CD14-positive monocyte (primary cell): ENCODE data around the gene C5. TPM values are rescaled to one million over a fixed set of nuclear protein-coding genes. Genes with fewer than 3 reads are reported as not detected.

ENCODE experiments used
- DNase-seq, 3 donors: peaks; one replicate each; pipeline ENCODE4 v3.0.0-alpha.2; 2011 to 2022
- H2AFZ ChIP-seq: 2 replicates; pipeline ENCODE4 v1.6.0; 2012; ENCODE audit warnings: mild to moderate bottlenecking, low read depth, low read length, inconsistent platforms; ENCODE audit not compliant: insufficient read depth, poor library complexity, severe bottlenecking
- H3K27ac ChIP-seq, 2 donors: 1 replicate in 1 of 2; 2 replicates in 1 of 2; pipeline ENCODE4 v1.5.1; 2012 to 2013; ENCODE audit warnings: low read length in 2 of 2, control low read depth in 1 of 2, inconsistent platforms in 1 of 2, low read depth in 1 of 2, mild to moderate bottlenecking in 1 of 2
- H3K27me3 ChIP-seq, 2 donors: one replicate each; pipeline versions ENCODE4 v1.6.0 to v1.6.1; 2011 to 2013; ENCODE audit warnings: low read length in 2 of 2; ENCODE audit not compliant: control insufficient read depth in 2 of 2, insufficient read depth in 2 of 2
- H3K36me3 ChIP-seq, 2 donors: replicated peaks in 1 of 2; 1 replicate in 1 of 2; 2 replicates in 1 of 2; pipeline versions ENCODE4 v1.5.1 to v1.6.1; 2012 to 2013; ENCODE audit warnings: low read length in 2 of 2, control low read depth in 1 of 2, inconsistent platforms in 1 of 2, mild to moderate bottlenecking in 1 of 2; ENCODE audit not compliant: insufficient read depth in 2 of 2, control insufficient read depth in 1 of 2
- H3K4me1 ChIP-seq, 2 donors: 1 replicate in 1 of 2; 2 replicates in 1 of 2; pipeline versions ENCODE4 v1.5.1 to v1.6.1; 2012 to 2013; ENCODE audit warnings: low read length in 2 of 2, control low read depth in 1 of 2, inconsistent platforms in 1 of 2, mild to moderate bottlenecking in 1 of 2, moderate library complexity in 1 of 2; ENCODE audit not compliant: insufficient read depth in 2 of 2, control insufficient read depth in 1 of 2
- H3K4me2 ChIP-seq: replicated peaks from 2 replicates; pipeline ENCODE3; 2012; ENCODE audit warnings: low read length, moderate library complexity, mild to moderate bottlenecking; ENCODE audit not compliant: poor library complexity, severe bottlenecking; ENCODE audit errors: extremely low read depth
- H3K4me3 ChIP-seq, 3 experiments: fragments of 200-600 bp in 1 of 3; sonication (generic) in 1 of 3; replicated peaks in 1 of 3; 1 replicate in 2 of 3; 2 replicates in 1 of 3; pipeline ENCODE4 v1.5.1; 2011 to 2013; ENCODE audit warnings: low read length in 3 of 3, mild to moderate bottlenecking in 3 of 3, control low read depth in 2 of 3, low read depth in 2 of 3, inconsistent platforms in 1 of 3, moderate library complexity in 1 of 3
- H3K79me2 ChIP-seq: 2 replicates; pipeline ENCODE4 v1.6.0; 2012; ENCODE audit warnings: mild to moderate bottlenecking, control low read depth, inconsistent platforms, low read length, moderate library complexity; ENCODE audit not compliant: insufficient read depth
- H3K9ac ChIP-seq: 2 replicates; pipeline ENCODE4 v1.6.0; 2017; ENCODE audit warnings: low read length, mild to moderate bottlenecking; ENCODE audit not compliant: insufficient read depth, poor library complexity, severe bottlenecking
- H3K9me3 ChIP-seq, 2 donors: replicated peaks in 1 of 2; 1 replicate in 1 of 2; 2 replicates in 1 of 2; pipeline versions ENCODE4 v1.5.1 to v1.6.1; 2012 to 2013; ENCODE audit warnings: low read length in 2 of 2, control low read depth in 1 of 2; ENCODE audit not compliant: control insufficient read depth in 1 of 2, insufficient read depth in 1 of 2
- H4K20me1 ChIP-seq: 2 replicates; pipeline ENCODE4 v1.6.0; 2012; ENCODE audit warnings: mild to moderate bottlenecking, low read length, control low read depth, moderate library complexity; ENCODE audit not compliant: insufficient read depth
- H3K27ac Mint-ChIP-seq, 7 donors: one replicate each; pipeline ENCODE4 v1.8.0; 2020; ENCODE audit warnings: mild to moderate bottlenecking in 7 of 7, mixed read lengths in 7 of 7, moderate library complexity in 6 of 7, inconsistent platforms in 2 of 7
- H3K27me3 Mint-ChIP-seq, 3 donors: one replicate each; pipeline ENCODE4 v1.8.0; 2021 to 2022; ENCODE audit warnings: low read depth in 3 of 3, mild to moderate bottlenecking in 3 of 3, mixed read lengths in 3 of 3, moderate library complexity in 3 of 3, inconsistent platforms in 1 of 3
- H3K36me3 Mint-ChIP-seq, 2 donors: one replicate each; pipeline ENCODE4 v1.8.0; 2020; ENCODE audit warnings: mixed read lengths in 2 of 2, inconsistent platforms in 1 of 2, mild to moderate bottlenecking in 1 of 2
- H3K4me1 Mint-ChIP-seq: one replicate; pipeline ENCODE4 v1.8.0; 2020; ENCODE audit warnings: mild to moderate bottlenecking, mixed read lengths
- H3K4me3 Mint-ChIP-seq, 2 donors: one replicate each; pipeline ENCODE4 v1.8.0; 2020; ENCODE audit warnings: mild to moderate bottlenecking in 2 of 2, mixed read lengths in 2 of 2, moderate library complexity in 1 of 2
- H3K9me3 Mint-ChIP-seq, 7 donors: one replicate each; pipeline ENCODE4 v1.8.0; 2020 to 2022; ENCODE audit warnings: mixed read lengths in 7 of 7, mild to moderate bottlenecking in 6 of 7, moderate library complexity in 6 of 7, inconsistent platforms in 2 of 7
- WGBS: methylation state at CpG from one replicate; pipeline ENCODE4 v1.1.5; 2013; ENCODE audit warnings: missing lambda C conversion rate; ENCODE audit not compliant: insufficient coverage; 5-methylcytosine and 5-hydroxymethylcytosine counted together
- intact Hi-C, 2 donors: fragments of 100-400 bp; cut with micrococcal nuclease; formaldehyde crosslinking; loops; one replicate each; pipeline versions ENCODE4 v1.15.0 to v1.15.1; 2023
- polyA plus RNA-seq, 3 donors: library from polyadenylated mRNA; depleted of rRNA in 1 of 3; unstranded in 2 of 3; stranded (reverse) in 1 of 3; fragments of 300-500 nt in 2 of 3; fragments of >200 nt in 1 of 3; fragmentation: Illumina TruSeq in 2 of 3; gene quantifications; 1 replicate in 2 of 3; 2 replicates in 1 of 3; pipeline ENCODE4 v1.2.3, GENCODE V29; 2012 to 2021
- TF ChIP-seq, protein P1 (sequence below): fragments of 200-600 bp; IDR thresholded peaks from one replicate; pipeline ENCODE4 v1.8.0; 2022; ENCODE audit warnings: antibody characterized with exemption, mild to moderate bottlenecking

C5 gene
- polyA plus RNA-seq, 3 donors, result 0.66 to 3.5 (median 1.2) TPM

DNA sequence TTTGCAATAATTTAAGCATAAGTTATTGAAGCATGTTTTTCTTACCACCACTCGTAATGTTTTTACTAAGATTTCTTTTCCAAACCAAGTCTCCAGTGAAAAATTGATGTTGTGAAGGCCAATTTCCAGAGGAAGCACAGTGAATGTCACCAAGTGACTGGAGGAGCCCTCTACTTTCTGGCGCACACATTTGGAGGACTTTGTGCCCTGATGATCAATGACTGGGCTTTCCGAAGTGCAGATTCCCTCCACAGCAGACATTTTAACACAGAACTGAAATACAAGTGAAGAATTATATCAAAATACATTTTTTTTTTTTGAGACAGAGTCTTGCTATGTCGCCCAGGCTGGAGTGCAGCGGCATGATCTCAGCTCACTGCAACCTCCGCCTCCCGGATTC, 52.6 kb downstream of the C5 start:
- peak overlapping the region in 1 of 7 donors; percentile 17 for H3K27ac Mint-ChIP-seq

DNA sequence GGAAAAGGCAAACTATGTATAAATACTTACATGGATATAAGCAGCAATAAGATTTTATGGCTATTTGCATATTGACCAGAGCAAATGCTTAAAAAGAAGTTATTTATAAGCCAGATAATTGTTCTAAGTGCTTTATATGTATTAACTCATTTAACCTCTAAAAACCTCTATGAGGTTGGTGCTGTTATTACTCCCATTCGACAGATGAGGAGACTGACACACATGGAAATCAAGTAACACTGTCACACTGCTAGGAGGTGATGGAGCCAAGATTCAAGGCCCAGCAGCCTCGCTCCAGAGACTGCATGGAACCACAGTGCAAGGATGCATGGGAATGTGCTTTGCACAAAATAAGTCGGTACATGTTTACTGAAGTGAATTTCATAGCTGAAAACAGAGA, 53.7 kb downstream of the C5 start:
- DNase-seq, result no peak
- intact Hi-C loops, result no loop called here
- no peaks in the 10 kb centered on the region for H3K27me3 Mint-ChIP-seq
- 50% methylated on average over 1 of the region's 3 CpGs for WGBS
- H3K4me2 ChIP-seq, result no peak overlapping the region
- H3K27ac ChIP-seq, result no peak overlapping the region
- no peak overlapping the region for H3K27ac Mint-ChIP-seq
- H3K36me3 Mint-ChIP-seq, result peaks cover 9 to 14% of the 10 kb centered on the region in 2 donors
- H3K4me3 ChIP-seq, result no peak overlapping the region
- H3K4me1 ChIP-seq, result peaks cover 0 to 4% of the 10 kb centered on the region in 2 donors
- H3K27me3 ChIP-seq, result no peaks in the 10 kb centered on the region
- no peaks in the 10 kb centered on the region for H4K20me1 ChIP-seq
- peaks cover 0 to under 1% of the 10 kb centered on the region in 2 donors for H3K36me3 ChIP-seq
- H3K9me3 ChIP-seq, result no peaks in the 10 kb centered on the region
- H3K9ac ChIP-seq, result no peak overlapping the region
- TF ChIP-seq, protein P1, sequence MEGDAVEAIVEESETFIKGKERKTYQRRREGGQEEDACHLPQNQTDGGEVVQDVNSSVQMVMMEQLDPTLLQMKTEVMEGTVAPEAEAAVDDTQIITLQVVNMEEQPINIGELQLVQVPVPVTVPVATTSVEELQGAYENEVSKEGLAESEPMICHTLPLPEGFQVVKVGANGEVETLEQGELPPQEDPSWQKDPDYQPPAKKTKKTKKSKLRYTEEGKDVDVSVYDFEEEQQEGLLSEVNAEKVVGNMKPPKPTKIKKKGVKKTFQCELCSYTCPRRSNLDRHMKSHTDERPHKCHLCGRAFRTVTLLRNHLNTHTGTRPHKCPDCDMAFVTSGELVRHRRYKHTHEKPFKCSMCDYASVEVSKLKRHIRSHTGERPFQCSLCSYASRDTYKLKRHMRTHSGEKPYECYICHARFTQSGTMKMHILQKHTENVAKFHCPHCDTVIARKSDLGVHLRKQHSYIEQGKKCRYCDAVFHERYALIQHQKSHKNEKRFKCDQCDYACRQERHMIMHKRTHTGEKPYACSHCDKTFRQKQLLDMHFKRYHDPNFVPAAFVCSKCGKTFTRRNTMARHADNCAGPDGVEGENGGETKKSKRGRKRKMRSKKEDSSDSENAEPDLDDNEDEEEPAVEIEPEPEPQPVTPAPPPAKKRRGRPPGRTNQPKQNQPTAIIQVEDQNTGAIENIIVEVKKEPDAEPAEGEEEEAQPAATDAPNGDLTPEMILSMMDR, result no peak
- no peak overlapping the region for H3K4me3 Mint-ChIP-seq
- H2AFZ ChIP-seq, result no peak overlapping the region
- no peaks in the 10 kb centered on the region for H3K79me2 ChIP-seq
- peaks cover 0 to 2% (median 0%) of the 10 kb centered on the region in 7 donors for H3K9me3 Mint-ChIP-seq
- peaks cover 9% of the 10 kb centered on the region for H3K4me1 Mint-ChIP-seq

More for the DNA sequence above, 52.6 kb downstream of the C5 start:
- Histone ChIP-seq H2AFZ (no peak overlapping the region), H3K9ac (no peak overlapping the region), H4K20me1 (no peaks in the 10 kb centered on the region), H3K27ac (no peak overlapping the region), H3K27me3 (no peaks in the 10 kb centered on the region), H3K4me2 (no peak overlapping the region), H3K9me3 (no peaks in the 10 kb centered on the region), H3K36me3 (peaks cover 2 to 5% of the 10 kb centered on the region in 2 donors), H3K4me1 (peaks cover 0 to 4% of the 10 kb centered on the region in 2 donors), H3K4me3 (no peak overlapping the region), H3K79me2 (no peaks in the 10 kb centered on the region)
- Mint-ChIP-seq H3K27me3 (no peaks in the 10 kb centered on the region), H3K4me3 (no peak overlapping the region), H3K4me1 (peaks cover 9% of the 10 kb centered on the region), H3K9me3 (peaks cover 0 to 2% (median 0%) of the 10 kb centered on the region in 7 donors), H3K36me3 (peaks cover 12 to 14% of the 10 kb centered on the region in 2 donors)
- TF ChIP-seq, protein P1, result no peak
- intact Hi-C loops, result no loop called here
- DNase-seq, result no peak
- WGBS, result 100% methylated on average over 1 of the region's 7 CpGs
